CD4-positive, alpha-beta T cell (primary cell): Measurements from ENCODE around the gene CDKAL1. TPM values are rescaled to one million over a fixed set of nuclear protein-coding genes. Genes with fewer than 3 reads are reported as not detected.

Experiments used
- ATAC-seq: fragments of 200-7000 bp; cut with Tn5 transposase; one replicate; pipeline ENCODE4 v1.10.0; 2022; ENCODE audit warnings: mild to moderate bottlenecking; ENCODE audit not compliant: poor library complexity
- CTCF ChIA-PET: fragments of 350-600 bp; sonication (Branson Sonifier 250); formaldehyde crosslinking; loops from one replicate; lab custom pipeline; 2021; ENCODE audit warnings: antibody characterized with exemption, inconsistent platforms; lab: Charles Lee
- POLR2A ChIA-PET: fragments of 350-600 bp; sonication (Branson Sonifier 250); formaldehyde crosslinking; loops from one replicate; lab custom pipeline; 2021; ENCODE audit warnings: antibody characterized with exemption, inconsistent platforms; lab: Charles Lee
- DNase-seq, 14 experiments: peaks; one replicate each; pipeline ENCODE4 v3.0.0-alpha.2; 2013 to 2020; ENCODE audit warnings: mixed read lengths in 2 of 14
- H3K27ac ChIP-seq, 2 donors: one replicate each; pipeline versions ENCODE4 v1.5.1 to v1.7.0; 2013; ENCODE audit warnings: low read length in 2 of 2, low read depth in 1 of 2, mild to moderate bottlenecking in 1 of 2
- H3K27me3 ChIP-seq, 2 experiments: 1 replicate in 1 of 2; 2 replicates in 1 of 2; pipeline versions ENCODE4 v1.6.1 to v1.7.0; 2013; ENCODE audit warnings: low read length in 2 of 2, control low read depth in 1 of 2, mild to moderate bottlenecking in 1 of 2, moderate library complexity in 1 of 2; ENCODE audit not compliant: insufficient read depth in 2 of 2, control insufficient read depth in 1 of 2
- H3K36me3 ChIP-seq: one replicate; pipeline ENCODE4 v1.6.1; 2013; ENCODE audit warnings: low read length, control low read depth; ENCODE audit not compliant: insufficient read depth
- H3K4me1 ChIP-seq: one replicate; pipeline ENCODE4 v1.6.1; 2013; ENCODE audit warnings: low read length, control low read depth; ENCODE audit not compliant: insufficient read depth
- H3K4me3 ChIP-seq: one replicate; pipeline ENCODE4 v1.5.1; 2013; ENCODE audit warnings: mild to moderate bottlenecking, low read length, moderate library complexity
- H3K9me3 ChIP-seq, 2 experiments: 1 replicate in 1 of 2; 2 replicates in 1 of 2; pipeline versions ENCODE4 v1.6.1 to v1.7.0; 2013; ENCODE audit warnings: low read length in 2 of 2, mild to moderate bottlenecking in 2 of 2, control low read depth in 1 of 2, moderate library complexity in 1 of 2; ENCODE audit not compliant: control insufficient read depth in 1 of 2, insufficient read depth in 1 of 2
- H3K27ac Mint-ChIP-seq: one replicate; pipeline ENCODE4 v1.8.0; 2020; ENCODE audit warnings: mixed read lengths
- H3K27me3 Mint-ChIP-seq: one replicate; pipeline ENCODE4 v1.8.0; 2021; ENCODE audit warnings: mixed read lengths
- H3K36me3 Mint-ChIP-seq: one replicate; pipeline ENCODE4 v1.8.0; 2021; ENCODE audit warnings: low read depth, mixed read lengths
- H3K4me1 Mint-ChIP-seq: one replicate; pipeline ENCODE4 v1.8.0; 2021; ENCODE audit warnings: low read depth, mixed read lengths
- H3K4me3 Mint-ChIP-seq: one replicate; pipeline ENCODE4 v1.8.0; 2020; ENCODE audit warnings: mild to moderate bottlenecking, mixed read lengths
- H3K9me3 Mint-ChIP-seq: one replicate; pipeline ENCODE4 v1.8.0; 2020; ENCODE audit warnings: mixed read lengths
- intact Hi-C, 2 experiments: fragments of 100-400 bp; cut with DNase I in 1 of 2; cut with micrococcal nuclease in 1 of 2; formaldehyde crosslinking; loops; one replicate each; pipeline versions ENCODE4 v1.15.1 to v1.9.0; 2023 to 2025; cut with DNase I, micrococcal nuclease
- total RNA-seq, 174 experiments: library from RNA in 2 of 174; stranded (reverse) in 2 of 174; gene quantifications; one replicate each; pipeline ENCODE4 v1.2.3 and lab custom pipeline; 2021 to 2026
- TF ChIP-seq, protein P1 (sequence below): fragments of 200-600 bp; IDR thresholded peaks from one replicate; pipeline ENCODE4 v1.8.0; 2022; ENCODE audit warnings: antibody characterized with exemption, mild to moderate bottlenecking

CDKAL1 gene
- total RNA-seq, 2 experiments from 2014 or later: 21.3 to 23.9 TPM

GRCh38 chr6:20775981-20776380 is 241.7 kb downstream of the CDKAL1 start:
- TF ChIP-seq, protein P1, sequence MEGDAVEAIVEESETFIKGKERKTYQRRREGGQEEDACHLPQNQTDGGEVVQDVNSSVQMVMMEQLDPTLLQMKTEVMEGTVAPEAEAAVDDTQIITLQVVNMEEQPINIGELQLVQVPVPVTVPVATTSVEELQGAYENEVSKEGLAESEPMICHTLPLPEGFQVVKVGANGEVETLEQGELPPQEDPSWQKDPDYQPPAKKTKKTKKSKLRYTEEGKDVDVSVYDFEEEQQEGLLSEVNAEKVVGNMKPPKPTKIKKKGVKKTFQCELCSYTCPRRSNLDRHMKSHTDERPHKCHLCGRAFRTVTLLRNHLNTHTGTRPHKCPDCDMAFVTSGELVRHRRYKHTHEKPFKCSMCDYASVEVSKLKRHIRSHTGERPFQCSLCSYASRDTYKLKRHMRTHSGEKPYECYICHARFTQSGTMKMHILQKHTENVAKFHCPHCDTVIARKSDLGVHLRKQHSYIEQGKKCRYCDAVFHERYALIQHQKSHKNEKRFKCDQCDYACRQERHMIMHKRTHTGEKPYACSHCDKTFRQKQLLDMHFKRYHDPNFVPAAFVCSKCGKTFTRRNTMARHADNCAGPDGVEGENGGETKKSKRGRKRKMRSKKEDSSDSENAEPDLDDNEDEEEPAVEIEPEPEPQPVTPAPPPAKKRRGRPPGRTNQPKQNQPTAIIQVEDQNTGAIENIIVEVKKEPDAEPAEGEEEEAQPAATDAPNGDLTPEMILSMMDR: no peak
- H3K27me3 ChIP-seq: no peaks in the 10 kb centered on the region
- H3K9me3 Mint-ChIP-seq: no peaks in the 10 kb centered on the region
- intact Hi-C loops: no loop called here
- peaks cover 5% of the 10 kb centered on the region for H3K4me1 Mint-ChIP-seq
- no peak overlapping the region for H3K27ac ChIP-seq
- ChIA-PET CTCF (no interaction called here), POLR2A (no interaction called here)
- H3K27me3 Mint-ChIP-seq: no peaks in the 10 kb centered on the region
- ATAC-seq: no peak
- no peaks in the 10 kb centered on the region for H3K4me1 ChIP-seq
- H3K9me3 ChIP-seq: no peaks in the 10 kb centered on the region
- no peak for DNase-seq
- H3K4me3 ChIP-seq: no peak overlapping the region
- no peak overlapping the region for H3K27ac Mint-ChIP-seq
- H3K4me3 Mint-ChIP-seq: no peak overlapping the region
- peaks cover 2% of the 10 kb centered on the region for H3K36me3 ChIP-seq
- H3K36me3 Mint-ChIP-seq: peaks cover 29% of the 10 kb centered on the region

DNA sequence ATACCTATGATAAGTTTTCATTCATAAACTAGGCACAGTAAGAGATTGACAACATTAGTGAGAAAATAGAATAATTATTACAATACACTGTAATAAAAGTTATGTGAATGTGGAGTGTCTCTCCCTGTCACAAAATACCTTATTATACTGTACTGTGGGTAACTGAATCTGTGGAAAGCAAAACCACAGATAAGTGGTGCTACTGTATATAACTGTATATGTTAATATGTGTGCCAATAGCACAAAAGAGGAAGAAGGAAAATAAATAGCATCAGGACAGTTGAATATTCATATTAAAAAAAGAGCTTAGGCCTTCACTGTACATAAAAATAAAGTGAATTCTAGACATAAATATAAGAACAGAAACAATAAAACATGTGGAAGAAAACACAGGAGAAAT is 243.5 kb downstream of the CDKAL1 start:
- Histone ChIP-seq H3K4me1 (no peaks in the 10 kb centered on the region), H3K9me3 (no peaks in the 10 kb centered on the region), H3K4me3 (no peak overlapping the region), H3K27ac (no peak overlapping the region), H3K27me3 (no peaks in the 10 kb centered on the region), H3K36me3 (peaks cover 4% of the 10 kb centered on the region)
- TF ChIP-seq, protein P1: no peak
- no peaks in the 10 kb centered on the region for H3K9me3 Mint-ChIP-seq
- intact Hi-C loops: no loop called here
- CTCF ChIA-PET: no interaction called here
- no peak overlapping the region for H3K27ac Mint-ChIP-seq
- H3K27me3 Mint-ChIP-seq: no peaks in the 10 kb centered on the region
- DNase-seq (no peak), ATAC-seq (no peak)
- POLR2A ChIA-PET: no interaction called here
- H3K4me1 Mint-ChIP-seq: peaks cover 5% of the 10 kb centered on the region
- peaks cover 39% of the 10 kb centered on the region for H3K36me3 Mint-ChIP-seq
- H3K4me3 Mint-ChIP-seq: no peak overlapping the region

DNA sequence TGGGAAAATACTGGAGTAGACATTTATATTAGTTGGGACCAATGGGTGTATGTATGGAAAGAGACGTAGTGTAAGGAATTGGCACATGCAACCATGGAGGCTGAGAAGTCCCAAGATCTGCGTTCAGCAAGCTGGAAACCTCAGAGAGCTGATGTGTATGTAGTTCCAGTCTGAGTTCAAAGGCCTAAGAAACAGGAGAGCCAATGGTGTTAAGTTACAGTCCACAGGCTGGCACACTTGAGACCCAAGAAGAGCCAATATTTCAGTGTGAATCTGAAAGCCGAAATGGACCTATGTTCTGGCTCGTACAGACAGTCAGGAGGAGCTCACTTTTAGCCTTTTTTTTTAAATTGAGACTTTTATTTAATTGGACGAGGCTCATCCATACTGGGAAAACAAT is 244.2 kb downstream of the CDKAL1 start:
- ATAC-seq (no peak), DNase-seq (no peak)
- Mint-ChIP-seq H3K27ac (no peak overlapping the region), H3K9me3 (no peaks in the 10 kb centered on the region), H3K4me3 (no peak overlapping the region), H3K36me3 (peaks cover 46% of the 10 kb centered on the region), H3K27me3 (no peaks in the 10 kb centered on the region), H3K4me1 (peaks cover 5% of the 10 kb centered on the region)
- Histone ChIP-seq H3K27ac (no peak overlapping the region), H3K9me3 (no peaks in the 10 kb centered on the region), H3K4me3 (no peak overlapping the region), H3K36me3 (peaks cover 4% of the 10 kb centered on the region), H3K27me3 (no peaks in the 10 kb centered on the region), H3K4me1 (no peaks in the 10 kb centered on the region)
- ChIA-PET CTCF (no interaction called here), POLR2A (no interaction called here)
- TF ChIP-seq, protein P1: no peak
- intact Hi-C loops: no loop called here
